ENCODE data around the gene FBXW8.

FBXW8 gene

GRCh38 chr12:116933091-116933490, 22.3 kb downstream of the FBXW8 start:
- no peaks in the 10 kb centered on the region for H3K27me3 ChIP-seq
- H3K4me1 ChIP-seq: peaks cover 0 to 15% (median 8%) of the 10 kb centered on the region in 4 donors
- no peak for DNase-seq
- H3K9me3 ChIP-seq: no peaks in the 10 kb centered on the region
- intact Hi-C loops (cut with DNase I; ENCODE audit: low total_unique reads): no loop called here
- no peak overlapping the region for H3K27ac ChIP-seq
- TF ChIP-seq, protein P1, sequence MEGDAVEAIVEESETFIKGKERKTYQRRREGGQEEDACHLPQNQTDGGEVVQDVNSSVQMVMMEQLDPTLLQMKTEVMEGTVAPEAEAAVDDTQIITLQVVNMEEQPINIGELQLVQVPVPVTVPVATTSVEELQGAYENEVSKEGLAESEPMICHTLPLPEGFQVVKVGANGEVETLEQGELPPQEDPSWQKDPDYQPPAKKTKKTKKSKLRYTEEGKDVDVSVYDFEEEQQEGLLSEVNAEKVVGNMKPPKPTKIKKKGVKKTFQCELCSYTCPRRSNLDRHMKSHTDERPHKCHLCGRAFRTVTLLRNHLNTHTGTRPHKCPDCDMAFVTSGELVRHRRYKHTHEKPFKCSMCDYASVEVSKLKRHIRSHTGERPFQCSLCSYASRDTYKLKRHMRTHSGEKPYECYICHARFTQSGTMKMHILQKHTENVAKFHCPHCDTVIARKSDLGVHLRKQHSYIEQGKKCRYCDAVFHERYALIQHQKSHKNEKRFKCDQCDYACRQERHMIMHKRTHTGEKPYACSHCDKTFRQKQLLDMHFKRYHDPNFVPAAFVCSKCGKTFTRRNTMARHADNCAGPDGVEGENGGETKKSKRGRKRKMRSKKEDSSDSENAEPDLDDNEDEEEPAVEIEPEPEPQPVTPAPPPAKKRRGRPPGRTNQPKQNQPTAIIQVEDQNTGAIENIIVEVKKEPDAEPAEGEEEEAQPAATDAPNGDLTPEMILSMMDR (IDR thresholded peaks at IDR 0.05): no peak
- H3K4me3 ChIP-seq: no peak overlapping the region
- peaks cover 16 to 34% (median 26%) of the 10 kb centered on the region in 3 donors for H3K36me3 ChIP-seq

- Histone ChIP-seq H3K27me3 (no peaks in the 10 kb centered on the region), H3K4me3 (no peak overlapping the region), H3K4me1 (peaks cover 0 to 15% (median 8%) of the 10 kb centered on the region in 4 donors), H3K9me3 (no peaks in the 10 kb centered on the region), H3K27ac (no peak overlapping the region), H3K36me3 (peaks cover 11 to 30% (median 22%) of the 10 kb centered on the region in 3 donors)
- intact Hi-C loops (cut with DNase I; ENCODE audit: low total_unique reads): no loop called here
- TF ChIP-seq, protein P1 (IDR thresholded peaks at IDR 0.05): no peak
- no peak for DNase-seq
Observed at GRCh38 chr12:116933512-116934246, 22.9 kb downstream of the FBXW8 start.

- Histone ChIP-seq H3K4me1 (peaks cover 0 to 15% (median 8%) of the 10 kb centered on the region in 4 donors), H3K27me3 (no peaks in the 10 kb centered on the region), H3K9me3 (no peaks in the 10 kb centered on the region), H3K36me3 (peaks cover 0 to 16% (median 8%) of the 10 kb centered on the region in 3 donors), H3K4me3 (no peak overlapping the region), H3K27ac (no peak overlapping the region)
- TF ChIP-seq, protein P1 (IDR thresholded peaks at IDR 0.05): no peak
- DNase-seq: no peak
- intact Hi-C loops (cut with DNase I; ENCODE audit: low total_unique reads): no loop called here
Observed at GRCh38 chr12:116934908-116935705, 24.4 kb downstream of the FBXW8 start.

- no peak for DNase-seq
- peaks cover 0 to 15% (median 8%) of the 10 kb centered on the region in 4 donors for H3K4me1 ChIP-seq
- TF ChIP-seq, protein P1 (IDR thresholded peaks at IDR 0.05): no peak
- no peak overlapping the region for H3K27ac ChIP-seq
- intact Hi-C loops (cut with DNase I; ENCODE audit: low total_unique reads): no loop called here
- no peak overlapping the region for H3K4me3 ChIP-seq
- H3K36me3 ChIP-seq: peaks cover 0 to 6% (median 0%) of the 10 kb centered on the region in 3 donors
- peaks cover 0 to 4% (median 0%) of the 10 kb centered on the region in 3 donors for H3K9me3 ChIP-seq
- no peaks in the 10 kb centered on the region for H3K27me3 ChIP-seq
Observed at GRCh38 chr12:116937640-116938039, 26.9 kb downstream of the FBXW8 start.

DNA sequence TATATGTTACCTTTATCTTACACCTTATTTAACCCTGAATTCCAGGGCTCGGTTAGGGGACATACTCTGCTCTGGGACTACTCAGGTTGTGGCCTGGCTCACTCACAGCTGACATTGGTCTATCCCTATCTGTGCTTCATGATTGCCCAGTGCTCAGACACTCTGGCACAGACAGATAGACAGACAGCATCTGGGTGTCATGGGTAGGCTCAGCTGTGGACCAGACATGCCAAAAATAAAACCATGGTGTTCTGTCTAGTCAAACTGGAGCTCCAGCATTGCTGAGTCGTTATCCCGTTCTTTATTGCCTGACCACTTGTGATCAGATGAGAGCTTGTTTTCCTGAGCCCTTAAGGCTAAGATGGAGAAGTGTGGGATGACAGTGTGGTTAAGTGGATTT, 29.0 kb downstream of the FBXW8 start:
- peaks cover 0 to 10% (median 0%) of the 10 kb centered on the region in 3 donors for H3K36me3 ChIP-seq
- H3K4me3 ChIP-seq: no peak overlapping the region
- DNase-seq: no peak
- H3K27me3 ChIP-seq: no peaks in the 10 kb centered on the region
- no peak overlapping the region for H3K27ac ChIP-seq
- no peaks in the 10 kb centered on the region for H3K4me1 ChIP-seq
- H3K9me3 ChIP-seq: peaks cover 0 to 13% (median 0%) of the 10 kb centered on the region in 3 donors
- intact Hi-C loops (cut with DNase I; ENCODE audit: low total_unique reads): no loop called here
- TF ChIP-seq, protein P1 (IDR thresholded peaks at IDR 0.05): no peak

All from tibial artery (tissue), 4 donors.